Measurements from ENCODE around the gene CBX3.

The CBX3 gene

GRCh38 chr7:26200038-26200443 is 1.5 kb upstream of the CBX3 start:
- Histone ChIP-seq H3K36me3 (ENCODE audit: control insufficient read depth, insufficient read depth, low read length) (peaks cover 14% of the 10 kb centered on the region), H3K79me1 (ENCODE audit: low read length) (no peaks in the 10 kb centered on the region)

GRCh38 chr7:26200444-26201246 is 900 bp upstream of the CBX3 start, which contains the start of gene HNRNPA2B1:
Gene HNRNPA2B1, minus strand, starts transcription at chr7:26200746. Its CDS starts 169 bp downstream, at chr7:26200577.
- Histone ChIP-seq H2AK5ac (ENCODE audit: low read length) (peak within 1 kb of the TSS; percentile 72), H3K23ac (ENCODE audit: low read length) (peak within 1 kb of the TSS; percentile 92), H3K4me1 (ENCODE audit: control insufficient read depth, low read depth, low read length) (peaks cover 5% of the 10 kb centered on the region), H2BK15ac (replicated peaks; ENCODE audit: low read depth) (peak within 1 kb of the TSS; percentile 97), H2BK120ac (ENCODE audit: low read depth, low read length) (peak within 1 kb of the TSS; percentile 89), H3K56ac (ENCODE audit: low read length) (peak within 1 kb of the TSS; percentile 99), H4K8ac (ENCODE audit: low read depth, low read length) (no peak within 1 kb of the TSS), H4K5ac (ENCODE audit: low read length) (no peak within 1 kb of the TSS), H3K18ac (ENCODE audit: low read length) (peak within 1 kb of the TSS; percentile 98), H2BK5ac (ENCODE audit: low read length) (peak within 1 kb of the TSS; percentile 99), H3K36me3 (ENCODE audit: control insufficient read depth, insufficient read depth, low read length) (peaks cover 11% of the 10 kb centered on the region), H3K4me3 (ENCODE audit: low read length) (peak within 1 kb of the TSS; percentile 100), H3K79me1 (ENCODE audit: low read length) (no peaks in the 10 kb centered on the region), H3K79me2 (ENCODE audit: control insufficient read depth, insufficient read depth, low read length) (peaks cover 80% of the 10 kb centered on the region), H3K4me2 (ENCODE audit: low read length) (peak within 1 kb of the TSS; percentile 53), H3K27ac (ENCODE audit: low read depth, low read length) (peak within 1 kb of the TSS; percentile 99), H3K4ac (ENCODE audit: low read depth, low read length) (peak within 1 kb of the TSS; percentile 100), H3K9ac (ENCODE audit: low read length) (peak within 1 kb of the TSS; percentile 100), H3K27me3 (ENCODE audit: insufficient read depth, low read length, poor library complexity) (no peaks in the 10 kb centered on the region)
- peak; percentile 99 for DNase-seq
- no CpG with 5 or more reads among the region's 71 CpGs for WGBS (ENCODE audit: extremely low coverage, insufficient coverage, low lambda C conversion rate)

More at GRCh38 chr7:26200038-26200443, 1.5 kb upstream of the CBX3 start:
- Histone ChIP-seq H3K27ac (ENCODE audit: low read depth, low read length) (peak overlapping the region; percentile 99), H3K4ac (ENCODE audit: low read depth, low read length) (peak overlapping the region; percentile 97), H3K23ac (ENCODE audit: low read length) (peak overlapping the region; percentile 92), H2BK15ac (replicated peaks; ENCODE audit: low read depth) (no peak overlapping the region), H2BK5ac (ENCODE audit: low read length) (peak overlapping the region; percentile 99), H3K9ac (ENCODE audit: low read length) (peak overlapping the region; percentile 100), H4K5ac (ENCODE audit: low read length) (no peak overlapping the region), H3K27me3 (ENCODE audit: insufficient read depth, low read length, poor library complexity) (no peaks in the 10 kb centered on the region), H2AK5ac (ENCODE audit: low read length) (peak overlapping the region; percentile 72), H3K4me1 (ENCODE audit: control insufficient read depth, low read depth, low read length) (peaks cover 5% of the 10 kb centered on the region), H3K4me3 (ENCODE audit: low read length) (peak overlapping the region; percentile 100), H2BK120ac (ENCODE audit: low read depth, low read length) (peak overlapping the region; percentile 73), H4K8ac (ENCODE audit: low read depth, low read length) (no peak overlapping the region), H3K18ac (ENCODE audit: low read length) (peak overlapping the region; percentile 98), H3K79me2 (ENCODE audit: control insufficient read depth, insufficient read depth, low read length) (peaks cover 80% of the 10 kb centered on the region), H3K56ac (ENCODE audit: low read length) (peak overlapping the region; percentile 99), H3K4me2 (ENCODE audit: low read length) (no peak overlapping the region)
- WGBS (ENCODE audit: extremely low coverage, insufficient coverage, low lambda C conversion rate): no CpG with 5 or more reads among the region's 29 CpGs
- peak; percentile 80 for DNase-seq

- Histone ChIP-seq H2BK5ac (ENCODE audit: low read length) (peak overlapping the region; percentile 75), H3K36me3 (ENCODE audit: control insufficient read depth, insufficient read depth, low read length) (peaks cover 4% of the 10 kb centered on the region), H3K27ac (ENCODE audit: low read depth, low read length) (peak overlapping the region; percentile 96), H3K4me1 (ENCODE audit: control insufficient read depth, low read depth, low read length) (peaks cover 3% of the 10 kb centered on the region), H2BK15ac (replicated peaks; ENCODE audit: low read depth) (peak overlapping the region; percentile 3), H3K4me2 (ENCODE audit: low read length) (peak overlapping the region; percentile 39), H3K79me2 (ENCODE audit: control insufficient read depth, insufficient read depth, low read length) (peaks cover 76% of the 10 kb centered on the region), H4K8ac (ENCODE audit: low read depth, low read length) (peak overlapping the region; percentile 70), H4K5ac (ENCODE audit: low read length) (no peak overlapping the region), H3K4ac (ENCODE audit: low read depth, low read length) (peak overlapping the region; percentile 100), H3K18ac (ENCODE audit: low read length) (peak overlapping the region; percentile 99), H2BK120ac (ENCODE audit: low read depth, low read length) (peak overlapping the region; percentile 99), H3K4me3 (ENCODE audit: low read length) (peak overlapping the region; percentile 94), H3K56ac (ENCODE audit: low read length) (peak overlapping the region; percentile 92), H3K27me3 (ENCODE audit: insufficient read depth, low read length, poor library complexity) (no peaks in the 10 kb centered on the region), H2AK5ac (ENCODE audit: low read length) (peak overlapping the region; percentile 6), H3K79me1 (ENCODE audit: low read length) (no peaks in the 10 kb centered on the region), H3K23ac (ENCODE audit: low read length) (peak overlapping the region; percentile 8), H3K9ac (ENCODE audit: low read length) (peak overlapping the region; percentile 96)
- no peak for DNase-seq
- WGBS (ENCODE audit: extremely low coverage, insufficient coverage, low lambda C conversion rate): no CpG with 5 or more reads among the region's 68 CpGs
Observed at GRCh38 chr7:26202019-26202990, 760 bp downstream of the CBX3 start.

- Histone ChIP-seq H3K4ac (ENCODE audit: low read depth, low read length) (no peak overlapping the region), H3K27me3 (ENCODE audit: insufficient read depth, low read length, poor library complexity) (no peaks in the 10 kb centered on the region), H2BK15ac (replicated peaks; ENCODE audit: low read depth) (no peak overlapping the region), H3K4me2 (ENCODE audit: low read length) (peak overlapping the region; percentile 7), H4K5ac (ENCODE audit: low read length) (no peak overlapping the region), H2AK5ac (ENCODE audit: low read length) (no peak overlapping the region), H3K79me2 (ENCODE audit: control insufficient read depth, insufficient read depth, low read length) (peaks cover 80% of the 10 kb centered on the region), H3K4me1 (ENCODE audit: control insufficient read depth, low read depth, low read length) (peaks cover 3% of the 10 kb centered on the region), H3K79me1 (ENCODE audit: low read length) (no peaks in the 10 kb centered on the region), H3K56ac (ENCODE audit: low read length) (peak overlapping the region; percentile 56), H2BK120ac (ENCODE audit: low read depth, low read length) (no peak overlapping the region), H3K9ac (ENCODE audit: low read length) (peak overlapping the region; percentile 96), H3K4me3 (ENCODE audit: low read length) (peak overlapping the region; percentile 34), H3K18ac (ENCODE audit: low read length) (no peak overlapping the region), H3K27ac (ENCODE audit: low read depth, low read length) (no peak overlapping the region), H2BK5ac (ENCODE audit: low read length) (no peak overlapping the region), H4K8ac (ENCODE audit: low read depth, low read length) (no peak overlapping the region), H3K36me3 (ENCODE audit: control insufficient read depth, insufficient read depth, low read length) (peaks cover 4% of the 10 kb centered on the region), H3K23ac (ENCODE audit: low read length) (no peak overlapping the region)
- WGBS (ENCODE audit: extremely low coverage, insufficient coverage, low lambda C conversion rate): no CpG with 5 or more reads among the region's 2 CpGs
- DNase-seq: no peak
Observed at GRCh38 chr7:26203016-26203415, 1.5 kb downstream of the CBX3 start.

- Histone ChIP-seq H3K79me1 (ENCODE audit: low read length) (no peaks in the 10 kb centered on the region), H3K27me3 (ENCODE audit: insufficient read depth, low read length, poor library complexity) (no peaks in the 10 kb centered on the region), H3K4ac (ENCODE audit: low read depth, low read length) (no peak overlapping the region), H3K4me2 (ENCODE audit: low read length) (no peak overlapping the region), H3K4me3 (ENCODE audit: low read length) (no peak overlapping the region), H3K9ac (ENCODE audit: low read length) (no peak overlapping the region), H2BK5ac (ENCODE audit: low read length) (no peak overlapping the region), H2AK5ac (ENCODE audit: low read length) (no peak overlapping the region), H4K8ac (ENCODE audit: low read depth, low read length) (no peak overlapping the region), H3K79me2 (ENCODE audit: control insufficient read depth, insufficient read depth, low read length) (peaks cover 49% of the 10 kb centered on the region), H3K18ac (ENCODE audit: low read length) (no peak overlapping the region), H4K5ac (ENCODE audit: low read length) (no peak overlapping the region), H3K23ac (ENCODE audit: low read length) (no peak overlapping the region), H3K56ac (ENCODE audit: low read length) (no peak overlapping the region), H3K36me3 (ENCODE audit: control insufficient read depth, insufficient read depth, low read length) (peaks cover 6% of the 10 kb centered on the region), H3K27ac (ENCODE audit: low read depth, low read length) (no peak overlapping the region), H2BK15ac (replicated peaks; ENCODE audit: low read depth) (no peak overlapping the region), H2BK120ac (ENCODE audit: low read depth, low read length) (no peak overlapping the region), H3K4me1 (ENCODE audit: control insufficient read depth, low read depth, low read length) (peaks cover 3% of the 10 kb centered on the region)
- WGBS (ENCODE audit: extremely low coverage, insufficient coverage, low lambda C conversion rate): no CpG with 5 or more reads among the region's 5 CpGs
- no peak for DNase-seq
Observed at GRCh38 chr7:26208040-26208439, 6.5 kb downstream of the CBX3 start.
